WTC11 (cell line): ENCODE results near the gene TNNI2. TPM values are rescaled to one million over a fixed set of nuclear protein-coding genes. Genes with fewer than 3 reads are reported as not detected.

ENCODE experiments used
- ATAC-seq: fragments of 200-7000 bp; cut with Tn5 transposase; 2 replicates; pipeline ENCODE4 v1.10.0; 2021; ENCODE audit warnings: mild to moderate bottlenecking, moderate library complexity
- CTCF ChIA-PET: fragments of 300-600 bp; sonication (Branson Sonifier 250); formaldehyde crosslinking; loops from one replicate; lab custom pipeline; 2021; ENCODE audit warnings: antibody characterized with exemption; lab: Charles Lee
- POLR2A ChIA-PET: fragments of 350-600 bp; sonication (Branson Sonifier 250); formaldehyde crosslinking; loops from one replicate; lab custom pipeline; 2021; ENCODE audit warnings: antibody characterized with exemption; lab: Charles Lee
- DNase-seq: peaks from one replicate; pipeline ENCODE4 v3.0.0; 2021; ENCODE audit warnings: low spot score
- H3K27ac Mint-ChIP-seq: 2 replicates; pipeline ENCODE4 v1.8.0; 2021; ENCODE audit warnings: mixed read lengths
- H3K27me3 Mint-ChIP-seq: 2 replicates; pipeline ENCODE4 v1.8.0; 2021; ENCODE audit warnings: low read depth, mild to moderate bottlenecking, moderate library complexity, mixed read lengths
- H3K36me3 Mint-ChIP-seq: 2 replicates; pipeline ENCODE4 v1.8.0; 2021; ENCODE audit warnings: mixed read lengths
- H3K4me1 Mint-ChIP-seq: 2 replicates; pipeline ENCODE4 v1.8.0; 2022; ENCODE audit warnings: mixed read lengths
- H3K4me3 Mint-ChIP-seq: 2 replicates; pipeline ENCODE4 v1.8.0; 2021; ENCODE audit warnings: mild to moderate bottlenecking, moderate library complexity, mixed read lengths
- H3K9me3 Mint-ChIP-seq: 2 replicates; pipeline ENCODE4 v1.8.0; 2021; ENCODE audit warnings: mixed read lengths
- ESRRA ChIP-seq: sonication (generic); formaldehyde crosslinking; IDR thresholded peaks from 2 replicates; pipeline ENCODE4 v1.8.1; 2022; ENCODE audit warnings: mild to moderate bottlenecking, missing genetic modification reagents, borderline replicate concordance
- FOXP1 ChIP-seq: sonication (generic); formaldehyde crosslinking; IDR thresholded peaks from 2 replicates; pipeline ENCODE4 v1.8.0; 2022; ENCODE audit warnings: missing genetic modification reagents, mild to moderate bottlenecking, moderate library complexity, borderline replicate concordance
- GABPB1 ChIP-seq: sonication (generic); formaldehyde crosslinking; IDR thresholded peaks from 2 replicates; pipeline ENCODE4 v1.8.1; 2023; ENCODE audit warnings: mild to moderate bottlenecking, missing genetic modification reagents
- JAZF1 ChIP-seq: fragments of 250-450 bp; sonication (Bioruptor Pico); IDR thresholded peaks from 2 replicates; pipeline ENCODE4 v1.9.0; 2021; ENCODE audit warnings: moderate library complexity, mild to moderate bottlenecking, inconsistent platforms
- KAT7 ChIP-seq: sonication (generic); formaldehyde crosslinking; IDR thresholded peaks from 2 replicates; pipeline ENCODE4 v1.8.1; 2023; ENCODE audit warnings: missing genetic modification reagents, mild to moderate bottlenecking, borderline replicate concordance
- NFATC4 ChIP-seq: fragments of 250-450 bp; sonication (Bioruptor Pico); IDR thresholded peaks from 2 replicates; pipeline ENCODE4 v1.9.0; 2021; ENCODE audit warnings: mild to moderate bottlenecking
- NFE2L1 ChIP-seq: sonication (generic); formaldehyde crosslinking; IDR thresholded peaks from 2 replicates; pipeline ENCODE4 v1.8.1; 2023; ENCODE audit warnings: missing genetic modification reagents
- NFYB ChIP-seq: sonication (generic); formaldehyde crosslinking; conservative IDR thresholded peaks from 2 replicates; pipeline ENCODE4 v1.8.0; 2022; ENCODE audit warnings: low read depth, missing genetic modification reagents
- RELA ChIP-seq: sonication (generic); formaldehyde crosslinking; IDR thresholded peaks from 2 replicates; pipeline ENCODE4 v1.8.1; 2022; ENCODE audit warnings: missing genetic modification reagents, mild to moderate bottlenecking, borderline replicate concordance
- SMAD3 ChIP-seq: sonication (generic); formaldehyde crosslinking; IDR thresholded peaks from 2 replicates; pipeline ENCODE4 v1.8.0; 2022; ENCODE audit warnings: missing genetic modification reagents, mild to moderate bottlenecking, borderline replicate concordance
- SMAD4 ChIP-seq: sonication (generic); formaldehyde crosslinking; IDR thresholded peaks from 2 replicates; pipeline ENCODE4 v1.8.0; 2022; ENCODE audit warnings: mild to moderate bottlenecking, missing genetic modification reagents
- TCF7 ChIP-seq: sonication (generic); formaldehyde crosslinking; IDR thresholded peaks from 2 replicates; pipeline ENCODE4 v1.8.0; 2022; ENCODE audit warnings: mild to moderate bottlenecking, low read depth, missing genetic modification reagents, moderate library complexity
- ZNF138 ChIP-seq: sonication (generic); formaldehyde crosslinking; conservative IDR thresholded peaks from 2 replicates; pipeline ENCODE4 v1.8.1; 2022; ENCODE audit warnings: mild to moderate bottlenecking, moderate library complexity, missing genetic modification reagents
- total RNA-seq: library from RNA; stranded (reverse); gene quantifications from 3 replicates; pipeline ENCODE4 v1.2.3, GENCODE V29; 2021
- TF ChIP-seq, protein P1 (sequence below): sonication (generic); formaldehyde crosslinking; IDR thresholded peaks from 2 replicates; pipeline ENCODE4 v1.8.1; 2022; ENCODE audit warnings: mild to moderate bottlenecking, moderate library complexity, missing genetic modification reagents
- TF ChIP-seq, protein P2 (sequence below): sonication (generic); formaldehyde crosslinking; IDR thresholded peaks from 2 replicates; pipeline ENCODE4 v1.8.0; 2022; ENCODE audit warnings: mild to moderate bottlenecking, missing genetic modification reagents
- TF ChIP-seq, protein P3 (sequence below): fragments of 250-450 bp; sonication (Bioruptor Pico); IDR thresholded peaks from 2 replicates; pipeline ENCODE4 v1.9.0; 2021; ENCODE audit warnings: moderate library complexity, mild to moderate bottlenecking, inconsistent platforms, borderline replicate concordance
- TF ChIP-seq, protein P4 (sequence below): fragments of 250-450 bp; sonication (Bioruptor Pico); IDR thresholded peaks from 2 replicates; pipeline ENCODE4 v1.9.0; 2021; ENCODE audit warnings: mild to moderate bottlenecking
- TF ChIP-seq, protein P5 (sequence below): sonication (generic); formaldehyde crosslinking; IDR thresholded peaks from 2 replicates; pipeline ENCODE4 v1.8.0; 2023; ENCODE audit warnings: missing genetic modification reagents
- TF ChIP-seq, protein P6 (sequence below): sonication (generic); formaldehyde crosslinking; IDR thresholded peaks from 2 replicates; pipeline ENCODE4 v1.8.1; 2023; ENCODE audit warnings: mild to moderate bottlenecking, moderate library complexity, missing genetic modification reagents

The TNNI2 gene
- total RNA-seq, 1 experiment from 2014 or later: not detected

DNA sequence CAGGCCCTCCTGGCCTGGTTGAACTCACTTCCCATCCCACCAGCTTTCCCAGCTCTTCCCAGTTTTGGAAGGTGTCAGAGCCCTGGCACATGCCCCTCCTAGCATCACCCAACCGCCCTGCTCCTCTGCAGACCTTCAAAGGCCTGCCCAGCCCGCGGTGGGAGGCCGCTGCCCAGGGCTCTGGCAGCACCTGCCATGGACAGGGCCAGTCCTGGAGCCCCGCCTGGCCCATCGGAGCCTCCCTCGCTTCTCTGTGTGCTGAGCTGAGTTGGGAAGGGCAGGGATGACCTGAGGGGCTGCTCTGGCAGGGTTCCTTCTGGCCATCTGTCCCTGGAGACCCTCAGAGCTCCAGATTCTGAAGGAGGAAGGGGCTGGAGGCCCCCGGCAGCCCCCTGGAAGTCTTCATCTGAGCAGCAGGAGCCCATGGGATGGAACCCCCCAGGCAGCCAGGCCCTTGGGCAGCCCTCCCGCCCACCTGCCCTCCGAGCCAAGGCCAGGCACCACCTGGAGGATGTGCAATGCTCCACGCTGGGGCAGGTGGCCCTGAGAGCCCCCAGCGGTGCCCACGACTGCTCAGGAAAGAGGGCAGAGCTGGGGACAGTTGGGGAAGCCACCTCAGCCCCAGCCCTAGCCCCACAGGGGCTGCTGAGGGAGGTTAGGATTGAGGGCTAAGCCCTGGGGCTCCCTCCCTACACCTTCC is 17.7 kb downstream of the TNNI2 start:
- ChIA-PET POLR2A (no interaction called here), CTCF (interaction anchor here (0.8 to 2.9 kb wide), 8 partner anchors 9 to 300 kb away, joined by 3 to 13 read pairs (median 6); no protein-coding TSS in a partner anchor)
- Mint-ChIP-seq H3K27ac (no peak overlapping the region), H3K27me3 (no peaks in the 10 kb centered on the region), H3K4me1 (no peaks in the 10 kb centered on the region), H3K4me3 (no peak overlapping the region), H3K36me3 (no peaks in the 10 kb centered on the region), H3K9me3 (no peaks in the 10 kb centered on the region)
- no peak for TF ChIP-seq SMAD3 (CRISPR knock-in tag)
- DNase-seq (no peak), ATAC-seq (no peak)

DNA sequence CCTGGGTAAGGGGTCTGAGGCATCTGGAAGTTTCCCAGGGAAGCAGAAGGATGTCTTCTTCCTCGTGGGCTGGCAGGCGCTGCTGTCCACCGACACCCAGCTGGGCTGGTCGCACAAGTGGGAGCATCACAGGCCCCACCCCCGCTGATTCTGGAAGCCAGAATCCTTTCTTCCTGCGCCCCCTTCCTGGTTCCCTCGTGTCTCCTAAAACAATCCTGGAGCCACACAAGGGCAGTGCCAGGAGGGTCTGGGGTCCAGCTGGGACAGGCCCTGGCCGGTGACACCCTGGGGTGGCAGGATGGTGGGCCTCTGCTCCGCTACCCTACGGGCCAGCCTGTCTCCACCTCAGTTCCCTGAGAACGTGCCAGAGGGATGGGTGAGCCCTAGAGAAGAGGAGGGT is 18.3 kb downstream of the TNNI2 start:
- no peaks in the 10 kb centered on the region for H3K36me3 Mint-ChIP-seq
- ChIA-PET CTCF (interaction anchor here (0.8 to 2.4 kb wide), 4 partner anchors 19 to 204 kb away, joined by 3 to 7 read pairs (median 4); no protein-coding TSS in a partner anchor), POLR2A (no interaction called here)
- TF ChIP-seq JAZF1 (CRISPR knock-in tag) (no peak), ZNF138 (no peak), SMAD4 (no peak), FOXP1 (CRISPR knock-in tag) (no peak), ESRRA (CRISPR knock-in tag) (no peak), RELA (CRISPR knock-in tag) (no peak), TCF7 (CRISPR knock-in tag) (no peak), NFYB (no peak), GABPB1 (no peak)
- TF ChIP-seq, protein P1, sequence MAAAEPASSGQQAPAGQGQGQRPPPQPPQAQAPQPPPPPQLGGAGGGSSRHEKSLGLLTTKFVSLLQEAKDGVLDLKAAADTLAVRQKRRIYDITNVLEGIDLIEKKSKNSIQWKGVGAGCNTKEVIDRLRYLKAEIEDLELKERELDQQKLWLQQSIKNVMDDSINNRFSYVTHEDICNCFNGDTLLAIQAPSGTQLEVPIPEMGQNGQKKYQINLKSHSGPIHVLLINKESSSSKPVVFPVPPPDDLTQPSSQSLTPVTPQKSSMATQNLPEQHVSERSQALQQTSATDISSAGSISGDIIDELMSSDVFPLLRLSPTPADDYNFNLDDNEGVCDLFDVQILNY (CRISPR knock-in tag): no peak
- TF ChIP-seq, protein P2, sequence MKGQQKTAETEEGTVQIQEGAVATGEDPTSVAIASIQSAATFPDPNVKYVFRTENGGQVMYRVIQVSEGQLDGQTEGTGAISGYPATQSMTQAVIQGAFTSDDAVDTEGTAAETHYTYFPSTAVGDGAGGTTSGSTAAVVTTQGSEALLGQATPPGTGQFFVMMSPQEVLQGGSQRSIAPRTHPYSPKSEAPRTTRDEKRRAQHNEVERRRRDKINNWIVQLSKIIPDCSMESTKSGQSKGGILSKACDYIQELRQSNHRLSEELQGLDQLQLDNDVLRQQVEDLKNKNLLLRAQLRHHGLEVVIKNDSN (CRISPR knock-in tag): no peak
- no peaks in the 10 kb centered on the region for H3K27me3 Mint-ChIP-seq
- no peak overlapping the region for H3K4me3 Mint-ChIP-seq
- no peak overlapping the region for H3K27ac Mint-ChIP-seq
- no peak for DNase-seq
- no peaks in the 10 kb centered on the region for H3K9me3 Mint-ChIP-seq
- no peaks in the 10 kb centered on the region for H3K4me1 Mint-ChIP-seq
- no peak for ATAC-seq

DNA sequence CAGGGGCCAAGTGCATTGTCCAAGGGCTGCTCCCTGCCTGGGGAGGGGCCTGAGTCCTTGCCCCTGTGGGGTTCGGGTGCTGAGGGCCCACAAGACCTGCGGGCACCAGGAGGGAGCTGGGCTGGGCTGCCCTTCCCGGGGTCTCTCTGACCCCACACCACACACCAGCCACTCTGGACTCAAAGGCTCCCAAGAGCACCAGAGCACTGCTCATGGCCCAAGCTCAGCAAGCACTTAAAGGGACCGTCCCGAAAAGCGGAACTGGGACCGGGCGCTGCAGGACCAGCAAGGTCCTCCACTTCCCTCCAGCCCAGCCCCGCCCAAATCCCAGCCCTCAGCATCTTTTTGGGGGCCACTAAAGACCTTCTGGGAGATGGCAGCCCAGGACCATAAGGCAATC is 19.4 kb downstream of the TNNI2 start:
- Mint-ChIP-seq H3K4me1 (no peaks in the 10 kb centered on the region; the same call in 1 of the 2 replicates), H3K4me3 (no peak overlapping the region), H3K9me3 (no peaks in the 10 kb centered on the region), H3K27me3 (no peaks in the 10 kb centered on the region), H3K27ac (no peak overlapping the region), H3K36me3 (no peaks in the 10 kb centered on the region)
- ChIA-PET POLR2A (no interaction called here), CTCF (interaction anchor here (0.9 to 2.4 kb wide), 3 partner anchors 18 to 59 kb away, joined by 3 to 6 read pairs (median 3); no protein-coding TSS in a partner anchor)
- no peak for DNase-seq
- TF ChIP-seq NFE2L1 (CRISPR knock-in tag) (no peak), KAT7 (CRISPR knock-in tag) (no peak), NFATC4 (no peak)
- TF ChIP-seq, protein P3, sequence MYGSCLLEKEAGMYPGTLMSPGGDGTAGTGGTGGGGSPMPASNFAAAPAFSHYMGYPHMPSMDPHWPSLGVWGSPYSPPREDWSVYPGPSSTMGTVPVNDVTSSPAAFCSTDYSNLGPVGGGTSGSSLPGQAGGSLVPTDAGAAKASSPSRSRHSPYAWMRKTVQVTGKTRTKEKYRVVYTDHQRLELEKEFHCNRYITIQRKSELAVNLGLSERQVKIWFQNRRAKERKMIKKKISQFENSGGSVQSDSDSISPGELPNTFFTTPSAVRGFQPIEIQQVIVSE (CRISPR knock-in tag): no peak
- TF ChIP-seq, protein P4, sequence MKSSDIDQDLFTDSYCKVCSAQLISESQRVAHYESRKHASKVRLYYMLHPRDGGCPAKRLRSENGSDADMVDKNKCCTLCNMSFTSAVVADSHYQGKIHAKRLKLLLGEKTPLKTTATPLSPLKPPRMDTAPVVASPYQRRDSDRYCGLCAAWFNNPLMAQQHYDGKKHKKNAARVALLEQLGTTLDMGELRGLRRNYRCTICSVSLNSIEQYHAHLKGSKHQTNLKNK (CRISPR knock-in tag): no peak
- TF ChIP-seq, protein P5, sequence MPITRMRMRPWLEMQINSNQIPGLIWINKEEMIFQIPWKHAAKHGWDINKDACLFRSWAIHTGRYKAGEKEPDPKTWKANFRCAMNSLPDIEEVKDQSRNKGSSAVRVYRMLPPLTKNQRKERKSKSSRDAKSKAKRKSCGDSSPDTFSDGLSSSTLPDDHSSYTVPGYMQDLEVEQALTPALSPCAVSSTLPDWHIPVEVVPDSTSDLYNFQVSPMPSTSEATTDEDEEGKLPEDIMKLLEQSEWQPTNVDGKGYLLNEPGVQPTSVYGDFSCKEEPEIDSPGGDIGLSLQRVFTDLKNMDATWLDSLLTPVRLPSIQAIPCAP: no peak
- TF ChIP-seq, protein P6, sequence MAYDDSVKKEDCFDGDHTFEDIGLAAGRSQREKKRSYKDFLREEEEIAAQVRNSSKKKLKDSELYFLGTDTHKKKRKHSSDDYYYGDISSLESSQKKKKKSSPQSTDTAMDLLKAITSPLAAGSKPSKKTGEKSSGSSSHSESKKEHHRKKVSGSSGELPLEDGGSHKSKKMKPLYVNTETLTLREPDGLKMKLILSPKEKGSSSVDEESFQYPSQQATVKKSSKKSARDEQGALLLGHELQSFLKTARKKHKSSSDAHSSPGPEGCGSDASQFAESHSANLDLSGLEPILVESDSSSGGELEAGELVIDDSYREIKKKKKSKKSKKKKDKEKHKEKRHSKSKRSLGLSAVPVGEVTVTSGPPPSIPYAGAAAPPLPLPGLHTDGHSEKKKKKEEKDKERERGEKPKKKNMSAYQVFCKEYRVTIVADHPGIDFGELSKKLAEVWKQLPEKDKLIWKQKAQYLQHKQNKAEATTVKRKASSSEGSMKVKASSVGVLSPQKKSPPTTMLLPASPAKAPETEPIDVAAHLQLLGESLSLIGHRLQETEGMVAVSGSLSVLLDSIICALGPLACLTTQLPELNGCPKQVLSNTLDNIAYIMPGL (CRISPR knock-in tag): no peak
- no peak for ATAC-seq
